Epithelial cell of esophagus (primary cell): ENCODE data around the gene GOLGA8G.
"Not testable (repeated sequence)": the region's sequence is repeated elsewhere in the genome, so short reads cannot be mapped to it uniquely, and the experiment has no call there.

Source experiments
- DNase-seq: peaks from one replicate; pipeline ENCODE4 v3.0.0; 2010; ENCODE audit warnings: low read depth
- H3K4me3 ChIP-seq: 2 replicates; pipeline ENCODE4 v1.5.1; 2011; ENCODE audit warnings: mild to moderate bottlenecking, low read length, control low read depth

GOLGA8G gene, protein sequence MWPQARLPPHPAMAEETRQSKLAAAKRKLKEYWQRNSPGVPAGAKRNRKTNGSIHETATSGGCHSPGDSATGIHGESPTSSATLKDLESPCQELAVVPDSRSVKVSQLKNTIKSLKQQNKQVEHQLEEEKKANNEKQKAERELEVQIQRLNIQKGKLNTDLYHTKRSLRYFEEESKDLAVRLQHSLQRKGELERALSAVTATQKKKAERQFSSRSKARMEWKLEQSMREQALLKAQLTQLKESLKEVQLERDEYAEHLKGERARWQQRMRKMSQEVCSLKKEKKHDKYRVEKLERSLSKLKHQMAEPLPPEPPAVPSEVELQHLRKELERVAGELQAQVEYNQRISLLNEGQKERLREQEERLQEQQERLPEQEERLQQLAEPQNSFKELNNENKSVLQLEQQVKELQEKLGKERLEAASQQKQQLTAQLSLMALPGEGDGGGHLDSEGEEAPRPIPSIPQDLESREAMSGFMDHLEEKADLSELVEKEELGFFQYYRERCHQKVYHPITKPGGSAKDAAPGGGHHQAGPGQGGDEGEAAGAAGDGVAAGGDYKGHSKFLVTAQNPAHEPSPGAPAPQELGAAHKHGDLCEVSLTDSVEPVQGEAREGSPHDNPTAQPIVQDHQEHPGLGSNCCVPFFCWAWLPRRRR

DNA sequence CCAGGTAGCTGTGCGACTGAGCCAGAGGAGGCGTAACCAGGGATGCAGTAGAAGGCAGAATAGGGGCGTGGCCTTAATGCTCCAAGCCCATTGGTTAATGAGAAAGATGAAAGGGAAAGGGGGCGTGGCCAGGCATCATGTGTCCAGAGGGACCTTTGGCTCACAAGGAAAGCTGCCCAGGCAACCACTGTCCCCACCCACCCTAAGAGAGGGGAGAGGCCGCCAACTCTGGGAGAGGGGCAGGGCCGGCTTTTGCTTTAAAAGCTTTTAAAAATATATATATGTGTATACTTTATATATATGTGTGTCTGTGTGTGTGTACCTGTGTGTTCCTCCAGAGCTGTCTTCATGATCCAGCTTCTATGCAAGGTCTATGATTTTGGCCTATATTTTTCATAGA is at the start of gene GOLGA8G:
Gene GOLGA8G (minus strand): TSS at position 18 of the 400 bp plus-strand sequence. CDS start 62 bp downstream, outside the sequence.
- not testable (repeated sequence) for DNase-seq, H3K4me3 ChIP-seq

DNA sequence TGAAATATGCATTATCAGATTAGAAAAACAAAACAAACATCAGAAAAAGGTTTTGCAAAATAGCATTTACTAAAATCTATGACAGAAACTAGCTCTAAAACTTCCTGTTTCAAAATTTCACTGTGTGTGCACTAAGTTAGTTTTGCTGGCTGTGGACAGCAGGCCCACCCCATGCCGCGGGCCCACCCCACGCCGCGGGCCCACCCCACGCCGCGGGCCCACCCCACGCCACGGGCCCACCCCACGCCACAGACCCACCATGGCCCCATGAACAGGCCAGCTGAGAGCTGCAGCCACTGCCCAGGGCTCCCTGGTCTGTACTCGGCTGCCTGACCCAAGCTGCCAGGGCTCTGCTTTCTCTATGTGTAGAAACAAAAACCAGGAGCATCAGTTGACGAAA is 40.6 kb upstream of the GOLGA8G start:
- DNase-seq = not testable (repeated sequence)

DNA sequence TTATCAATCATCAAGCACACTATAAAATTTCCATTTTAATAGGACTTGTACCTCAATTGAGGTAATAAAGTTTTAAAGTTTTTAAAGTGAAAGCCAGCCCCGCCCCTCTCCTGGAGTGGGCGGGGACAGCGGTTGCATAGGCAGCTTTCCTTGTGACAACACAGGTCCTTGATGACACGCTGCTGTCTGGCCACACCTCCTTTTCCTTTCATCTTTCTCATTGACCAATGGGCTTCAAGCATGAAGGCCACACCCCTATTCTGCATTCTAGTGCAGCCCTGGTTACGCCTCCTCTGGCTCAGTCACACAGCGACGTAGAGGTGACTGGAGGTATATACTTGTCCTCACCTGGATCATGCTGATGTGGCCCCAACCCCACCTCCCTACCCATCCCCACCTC is 20.5 kb upstream of the GOLGA8G start, which contains the start of gene GOLGA6L25:
Gene GOLGA6L25 (plus strand): TSS at position 301 of the 400 bp plus-strand sequence. CDS start 61 bp downstream, at position 362.
- DNase-seq, H3K4me3 ChIP-seq: not testable (repeated sequence)

More for the DNA sequence above, 40.6 kb upstream of the GOLGA8G start:
- H3K4me3 ChIP-seq = not testable (repeated sequence)

DNA sequence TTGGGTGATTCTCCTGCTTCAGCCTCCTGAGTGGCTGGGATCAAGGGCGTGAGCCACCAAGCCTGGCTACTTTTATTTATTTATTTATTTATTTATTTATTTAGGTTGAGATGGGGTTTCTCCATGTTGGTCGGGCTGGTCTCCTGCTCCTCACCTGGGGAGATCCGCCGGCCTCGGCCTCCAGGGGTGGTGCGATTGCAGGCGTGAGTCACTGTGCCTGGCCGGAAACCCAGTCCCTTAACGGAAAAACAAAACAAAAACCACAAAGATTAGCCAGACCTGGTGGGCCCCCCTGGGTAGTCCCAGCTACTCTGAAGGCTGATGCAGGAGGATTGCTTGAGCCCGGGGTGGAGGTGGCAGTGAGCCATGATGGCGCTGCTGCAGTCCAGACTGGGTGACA is 17.6 kb downstream of the GOLGA8G start:
- not testable (repeated sequence) for H3K4me3 ChIP-seq, DNase-seq

DNA sequence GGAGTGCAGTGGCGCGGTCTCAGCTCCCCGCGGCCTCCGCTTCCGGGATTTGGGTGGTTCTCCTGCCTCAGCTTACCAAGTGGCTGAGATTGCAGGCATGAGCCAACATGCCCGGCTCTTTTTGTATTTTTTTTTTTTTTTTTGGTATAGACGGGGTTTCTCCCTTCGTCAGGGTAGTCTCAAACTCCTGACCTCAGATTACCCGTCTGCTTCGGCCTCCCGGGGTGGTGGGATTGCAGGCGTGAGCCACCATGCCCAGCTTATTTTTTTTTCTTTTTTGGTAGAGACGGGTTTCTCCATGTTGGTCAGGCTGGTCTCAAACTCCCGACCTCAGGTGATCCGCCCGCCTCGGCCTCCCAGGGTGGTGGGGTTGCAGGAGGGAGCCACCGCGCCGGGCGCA is 18.6 kb downstream of the GOLGA8G start:
- DNase-seq, H3K4me3 ChIP-seq: not testable (repeated sequence)

DNA sequence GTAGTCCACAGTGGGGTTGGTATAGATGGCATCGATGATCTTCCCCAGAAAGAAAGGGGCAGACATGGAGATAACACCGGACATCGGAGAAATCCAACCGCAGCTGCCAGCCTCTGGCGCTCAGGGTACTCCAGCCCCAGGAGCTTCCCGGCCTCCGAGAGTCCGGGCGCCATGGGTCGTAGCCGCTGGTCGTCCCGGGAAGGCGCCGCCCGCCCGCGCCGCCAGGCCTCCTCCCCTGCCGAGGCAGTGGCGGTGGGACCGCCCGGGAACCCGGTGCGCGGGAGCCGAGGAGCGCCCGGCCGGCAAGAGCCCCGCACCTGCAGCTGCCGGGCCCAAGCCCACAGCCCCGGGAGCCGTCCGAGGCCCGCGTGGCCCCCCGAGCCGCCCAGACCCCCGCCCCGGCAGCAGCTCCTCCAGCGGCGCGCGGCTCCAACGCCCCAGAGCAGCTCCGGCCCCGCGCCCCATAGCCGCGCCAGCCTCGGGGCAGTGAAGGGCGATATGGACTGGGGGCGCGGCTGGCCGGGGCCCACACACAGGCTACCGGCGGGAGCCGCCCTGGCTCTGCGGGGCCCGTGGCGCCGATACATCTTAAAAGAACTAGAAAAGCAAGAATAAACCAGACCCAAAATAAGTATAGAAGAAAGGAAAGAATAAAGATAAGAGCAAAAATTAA is 24.4 kb downstream of the GOLGA8G start:
- H3K4me3 ChIP-seq = not testable (repeated sequence)

DNA sequence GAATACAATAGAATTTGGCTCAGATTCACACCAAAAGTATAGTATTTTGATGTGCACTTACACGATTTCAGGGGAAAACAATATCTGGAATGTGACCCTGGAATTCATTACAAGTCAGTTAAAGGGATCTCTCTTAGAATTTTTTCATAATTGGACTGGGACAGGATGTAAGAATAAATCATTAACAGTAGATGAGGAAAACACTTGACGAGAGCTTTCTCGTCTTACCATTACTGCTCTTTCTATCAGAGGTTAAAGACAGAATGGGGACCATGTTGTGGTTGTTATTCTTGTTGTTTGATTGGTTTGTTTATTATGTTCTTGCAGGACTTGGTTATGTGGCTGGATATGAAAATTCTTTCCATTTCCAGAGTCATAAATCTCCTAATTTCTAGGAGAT is 51.4 kb downstream of the GOLGA8G start:
- not testable (repeated sequence) for DNase-seq, H3K4me3 ChIP-seq

More for the DNA sequence above, 24.4 kb downstream of the GOLGA8G start:
- not testable (repeated sequence) for DNase-seq
